GM19351 (cell line): ENCODE measurements around the gene LPCAT4.
"Not testable (repeated sequence)": the region's sequence is repeated elsewhere in the genome, so short reads cannot be mapped to it uniquely, and the experiment has no call there.

Experiments used
- ATAC-seq: cut with Tn5 transposase; IDR thresholded peaks from one replicate; pipeline ENCODE4 v1.9.1; 2021; ENCODE audit warnings: mild to moderate bottlenecking, moderate library complexity; ENCODE audit not compliant: unreplicated experiment

Gene LPCAT4, protein sequence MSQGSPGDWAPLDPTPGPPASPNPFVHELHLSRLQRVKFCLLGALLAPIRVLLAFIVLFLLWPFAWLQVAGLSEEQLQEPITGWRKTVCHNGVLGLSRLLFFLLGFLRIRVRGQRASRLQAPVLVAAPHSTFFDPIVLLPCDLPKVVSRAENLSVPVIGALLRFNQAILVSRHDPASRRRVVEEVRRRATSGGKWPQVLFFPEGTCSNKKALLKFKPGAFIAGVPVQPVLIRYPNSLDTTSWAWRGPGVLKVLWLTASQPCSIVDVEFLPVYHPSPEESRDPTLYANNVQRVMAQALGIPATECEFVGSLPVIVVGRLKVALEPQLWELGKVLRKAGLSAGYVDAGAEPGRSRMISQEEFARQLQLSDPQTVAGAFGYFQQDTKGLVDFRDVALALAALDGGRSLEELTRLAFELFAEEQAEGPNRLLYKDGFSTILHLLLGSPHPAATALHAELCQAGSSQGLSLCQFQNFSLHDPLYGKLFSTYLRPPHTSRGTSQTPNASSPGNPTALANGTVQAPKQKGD

DNA sequence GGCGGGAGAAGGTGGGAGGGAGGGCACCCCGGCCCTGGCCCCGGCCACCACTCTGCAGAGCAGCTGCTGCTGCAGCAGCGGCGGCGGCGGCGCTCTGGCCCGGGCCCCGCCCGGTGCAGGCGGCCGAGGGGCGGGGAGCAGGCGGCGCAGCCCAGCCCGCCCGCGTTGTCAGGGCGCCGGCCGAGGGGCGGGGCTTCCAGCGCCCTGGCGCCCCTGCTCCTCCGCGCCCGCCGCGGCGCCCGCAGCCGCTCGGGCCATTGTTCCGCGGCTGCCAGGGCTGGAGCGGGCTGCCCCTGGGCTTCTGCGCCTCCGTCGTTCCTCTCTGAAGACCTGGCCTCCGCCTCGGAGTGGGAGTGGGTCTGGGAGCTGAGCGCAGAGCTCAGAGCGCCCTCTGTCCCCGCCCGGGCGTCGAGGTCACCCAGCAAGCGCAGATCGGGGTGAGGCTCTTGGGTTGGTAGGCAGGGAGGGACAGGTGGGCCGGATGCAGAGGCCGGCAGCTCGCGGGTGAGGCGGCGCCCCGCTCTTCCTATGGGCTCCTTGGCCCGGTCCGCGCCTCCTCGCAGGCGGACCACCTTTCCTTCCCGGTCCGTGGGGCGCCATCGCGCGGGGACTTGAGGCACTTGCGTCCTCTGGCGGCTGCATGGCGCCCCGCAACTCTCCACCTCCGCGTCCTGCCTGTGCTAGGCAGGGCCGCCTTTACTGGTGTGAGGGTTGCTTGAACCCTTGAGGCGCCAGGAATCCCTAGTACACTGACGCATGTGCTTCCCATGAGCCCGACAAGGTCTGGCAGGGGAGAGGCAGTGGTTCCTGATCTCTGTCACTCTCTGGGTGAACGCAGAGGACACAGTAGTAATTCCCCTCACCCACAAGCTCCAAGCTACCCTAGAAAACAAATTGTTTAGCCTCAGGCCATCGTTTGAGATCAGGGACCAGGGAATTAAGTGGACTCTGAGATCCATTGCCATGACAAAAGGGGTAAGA is at the start of gene LPCAT4:
Gene LPCAT4 (minus strand): TSS at position 96 of the 981 bp plus-strand sequence. CDS start 96 bp downstream, outside the sequence.
- ATAC-seq: peak; percentile 68

GRCh38 chr15:34409511-34409910 is 42.5 kb upstream of the LPCAT4 start:
- not testable (repeated sequence) for ATAC-seq

GRCh38 chr15:34408973-34409372 is 42.0 kb upstream of the LPCAT4 start:
- not testable (repeated sequence) for ATAC-seq

DNA sequence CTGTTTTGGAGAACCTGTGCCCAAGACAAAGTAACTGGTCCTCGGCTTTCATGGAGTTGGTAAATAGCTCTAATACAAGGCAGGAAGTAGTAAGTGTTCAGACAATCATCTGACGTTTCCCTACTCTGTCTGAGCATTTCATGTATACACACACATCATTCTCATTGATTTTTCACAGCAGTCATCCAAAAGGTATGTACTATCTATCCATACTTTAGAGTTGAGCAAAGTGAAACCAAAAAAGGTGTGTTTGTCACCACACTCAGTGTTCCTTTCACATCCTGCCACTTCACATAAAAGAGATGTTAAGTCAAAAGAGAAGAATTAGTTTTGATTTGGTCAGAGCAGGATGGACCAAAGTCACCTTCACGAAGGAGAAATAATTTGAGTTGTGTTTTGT is 36.9 kb upstream of the LPCAT4 start:
- peak; percentile 70 for ATAC-seq

DNA sequence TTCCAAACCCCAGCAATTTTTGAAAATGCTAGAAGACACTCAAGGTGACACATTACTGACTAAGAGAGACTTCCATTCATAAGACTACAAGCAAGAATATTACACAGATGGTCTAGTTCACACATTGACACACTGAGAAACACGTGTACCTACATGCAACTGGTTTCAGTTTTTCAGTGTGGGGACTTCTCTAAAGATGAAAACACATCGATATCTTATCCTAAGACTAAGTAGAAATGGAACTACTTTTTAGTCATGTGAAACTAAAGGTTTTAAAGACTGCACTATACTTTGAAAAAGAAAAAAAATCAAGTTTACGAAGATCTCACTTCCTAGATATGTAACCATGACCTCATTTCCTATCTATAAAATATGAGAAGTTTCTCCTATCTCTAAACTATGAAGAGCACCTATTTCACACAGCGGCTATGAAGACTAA is 36.2 kb upstream of the LPCAT4 start:
- ATAC-seq: peak; percentile 66

GRCh38 chr15:34397637-34398259 is 30.8 kb upstream of the LPCAT4 start:
- ATAC-seq: not testable (repeated sequence)

DNA sequence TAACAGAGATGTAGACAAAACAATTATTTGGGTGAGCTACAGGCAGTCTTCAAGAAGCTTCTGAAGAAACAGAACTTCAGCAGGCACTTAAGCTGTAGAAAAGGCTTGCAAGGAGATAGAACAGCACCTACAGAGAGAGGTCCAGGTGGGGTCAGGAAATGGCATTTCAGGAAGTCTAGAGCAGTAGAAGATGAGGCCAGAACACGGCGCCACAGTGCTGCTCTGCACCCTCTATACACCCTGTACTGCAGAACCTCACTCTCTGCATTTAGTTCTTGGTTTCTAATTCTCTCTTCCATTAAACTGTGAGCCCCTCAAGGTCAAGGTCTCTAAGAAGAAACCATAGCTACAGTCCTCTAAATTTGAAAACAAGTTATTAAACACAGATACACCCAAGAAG is 26.0 kb upstream of the LPCAT4 start:
- not testable (repeated sequence) for ATAC-seq

DNA sequence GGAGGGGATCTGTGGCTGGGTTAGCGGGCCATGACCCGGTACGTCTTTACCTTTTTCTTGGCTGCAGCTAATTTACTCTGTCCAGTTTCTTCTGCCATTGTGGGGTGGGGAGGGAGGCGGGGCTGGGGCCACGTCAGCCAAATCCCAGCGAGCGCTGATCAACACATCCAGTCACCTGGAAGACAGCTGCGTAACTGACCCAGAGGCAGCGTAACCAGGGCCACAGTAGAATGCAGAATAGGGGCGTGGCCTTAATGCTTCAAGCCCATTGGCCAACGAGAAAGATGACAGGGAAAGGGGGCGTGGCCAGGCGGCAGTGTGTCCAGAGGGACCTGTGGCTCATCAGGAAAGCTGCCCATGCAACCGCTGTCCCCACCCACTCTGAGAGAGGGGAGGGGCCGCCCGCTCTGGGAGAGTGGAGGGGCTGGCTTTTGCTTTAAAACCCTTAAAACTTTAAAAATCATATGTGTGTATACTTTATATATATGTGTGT is 22.6 kb upstream of the LPCAT4 start:
- ATAC-seq: not testable (repeated sequence)

- not testable (repeated sequence) for ATAC-seq
These were observed 15.0 kb upstream of the LPCAT4 start for GRCh38 chr15:34381829-34382521.

GRCh38 chr15:34380491-34380890 is 13.5 kb upstream of the LPCAT4 start:
- not testable (repeated sequence) for ATAC-seq

- no peak for ATAC-seq
These were observed 9.9 kb upstream of the LPCAT4 start for GRCh38 chr15:34376856-34377255.

DNA sequence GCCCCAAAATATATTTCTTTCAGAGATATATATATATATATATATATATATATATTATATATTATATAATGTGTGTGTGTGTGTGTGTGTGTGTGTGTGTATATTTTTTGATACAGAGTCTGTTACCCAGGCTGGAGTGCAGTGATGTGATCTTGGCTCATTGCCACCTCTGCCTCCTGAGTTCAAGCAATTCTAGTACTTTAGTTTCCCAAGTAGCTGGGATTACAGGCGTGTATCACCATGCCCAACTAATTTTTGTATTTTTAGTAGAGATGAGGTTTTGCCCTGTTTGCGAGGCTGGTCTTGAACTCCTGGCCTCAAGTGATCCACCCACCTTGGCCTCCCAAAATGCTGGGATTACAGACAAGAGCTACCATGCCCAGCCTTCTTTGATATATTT is 8.5 kb upstream of the LPCAT4 start:
- ATAC-seq: not testable (repeated sequence)

GRCh38 chr15:34374816-34375215 is 7.8 kb upstream of the LPCAT4 start:
- no peak for ATAC-seq

GRCh38 chr15:34373951-34374350 is 7.0 kb upstream of the LPCAT4 start:
- no peak for ATAC-seq

DNA sequence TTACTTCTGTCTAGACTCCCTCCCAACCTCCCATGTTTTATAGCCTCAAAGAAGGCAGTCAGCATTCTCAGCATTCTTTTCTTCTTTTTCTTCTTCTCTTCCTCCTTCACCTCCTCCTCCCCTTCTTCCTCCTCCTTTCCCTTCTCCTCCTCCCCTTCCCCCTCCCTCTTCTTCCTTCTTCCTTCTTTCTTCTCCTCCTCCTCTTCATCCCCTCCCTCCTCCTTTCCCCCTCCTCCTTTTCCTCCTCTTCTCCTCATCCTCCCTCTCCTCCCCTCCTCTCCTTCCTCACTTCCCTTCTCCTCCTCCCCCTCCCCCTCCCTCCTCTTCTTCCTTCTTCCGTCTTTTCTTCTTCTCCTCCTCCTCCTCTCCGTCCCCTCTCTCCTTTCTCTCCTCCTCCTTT is 3.6 kb upstream of the LPCAT4 start:
- no peak for ATAC-seq

DNA sequence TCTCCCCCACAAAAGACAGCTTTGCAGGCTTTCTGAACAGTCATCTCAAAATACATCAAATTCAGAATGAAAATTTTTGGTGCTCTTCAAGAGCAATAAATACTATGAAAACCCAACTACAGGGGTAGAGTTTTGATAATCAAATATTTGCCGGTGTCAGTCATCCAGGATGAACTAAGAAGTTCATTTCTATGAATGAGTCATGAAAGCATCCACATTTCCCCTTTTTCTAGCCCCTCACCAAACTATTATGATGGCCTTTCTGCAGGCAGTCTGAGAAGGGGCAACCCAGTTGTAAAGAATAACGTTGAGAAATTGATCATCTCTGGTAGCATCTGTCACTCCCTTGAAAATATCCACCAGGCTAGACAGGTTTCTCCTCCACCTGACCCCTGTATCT is 3.1 kb upstream of the LPCAT4 start:
- ATAC-seq: no peak

DNA sequence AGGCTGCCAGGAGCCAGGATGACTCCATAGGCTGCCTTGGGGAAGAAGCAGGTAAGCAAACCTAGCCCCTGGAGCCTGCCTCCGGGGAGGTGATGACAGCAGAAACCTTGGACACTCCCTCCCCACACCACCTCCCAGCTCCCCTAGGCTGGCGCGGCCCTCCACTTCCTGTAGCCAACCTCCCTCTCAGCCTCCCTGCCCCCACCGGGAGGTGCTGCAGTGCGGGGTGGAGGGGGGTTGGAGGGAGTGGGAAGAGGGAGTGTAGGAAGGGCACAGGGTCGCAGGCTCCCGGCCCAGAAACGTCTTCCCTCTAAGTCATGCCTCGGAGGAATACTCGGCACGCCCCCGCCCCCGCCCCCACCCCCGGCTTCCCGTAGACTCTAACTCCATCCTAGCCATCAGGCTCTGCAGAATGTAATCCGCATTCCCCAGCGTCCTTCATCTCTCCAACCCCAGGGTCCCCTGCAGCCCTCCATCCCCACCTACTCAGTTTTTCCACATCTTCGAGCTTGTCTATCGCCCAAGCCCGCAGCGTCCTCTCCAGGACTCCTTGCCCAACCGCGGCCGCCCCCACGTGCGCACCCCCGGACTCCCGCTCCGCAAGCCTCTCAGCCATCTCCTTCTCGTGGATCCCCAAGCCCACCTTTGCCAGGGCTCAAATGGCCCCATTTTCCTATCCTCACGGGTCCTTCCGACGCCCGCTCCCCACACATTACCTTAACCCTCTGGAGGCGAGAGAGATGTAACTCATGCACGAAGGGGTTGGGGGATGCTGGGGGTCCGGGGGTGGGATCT is 528 bp downstream of the LPCAT4 start:
- ATAC-seq: no peak

DNA sequence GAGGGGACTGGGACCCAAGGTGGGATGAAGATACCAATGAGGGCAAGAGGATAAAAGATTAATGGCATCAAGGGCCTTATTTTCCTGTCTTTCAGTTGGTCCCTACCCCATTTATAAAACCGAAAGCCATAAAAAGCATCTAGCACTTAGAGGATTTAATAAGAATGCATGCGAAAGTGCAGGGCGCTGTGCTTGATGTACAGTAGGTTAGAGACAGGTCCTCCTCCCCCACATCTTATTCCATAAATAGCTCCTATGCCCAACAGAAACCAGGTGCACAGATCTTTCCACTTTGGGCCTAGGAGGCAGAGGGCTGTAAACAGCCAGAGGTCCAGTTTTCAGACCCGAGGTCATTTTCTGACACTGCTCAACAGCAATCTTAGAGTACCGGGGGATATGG is 1.2 kb downstream of the LPCAT4 start:
- ATAC-seq: no peak
